ENCODE results near the gene EPHB2.

Gene EPHB2

DNA sequence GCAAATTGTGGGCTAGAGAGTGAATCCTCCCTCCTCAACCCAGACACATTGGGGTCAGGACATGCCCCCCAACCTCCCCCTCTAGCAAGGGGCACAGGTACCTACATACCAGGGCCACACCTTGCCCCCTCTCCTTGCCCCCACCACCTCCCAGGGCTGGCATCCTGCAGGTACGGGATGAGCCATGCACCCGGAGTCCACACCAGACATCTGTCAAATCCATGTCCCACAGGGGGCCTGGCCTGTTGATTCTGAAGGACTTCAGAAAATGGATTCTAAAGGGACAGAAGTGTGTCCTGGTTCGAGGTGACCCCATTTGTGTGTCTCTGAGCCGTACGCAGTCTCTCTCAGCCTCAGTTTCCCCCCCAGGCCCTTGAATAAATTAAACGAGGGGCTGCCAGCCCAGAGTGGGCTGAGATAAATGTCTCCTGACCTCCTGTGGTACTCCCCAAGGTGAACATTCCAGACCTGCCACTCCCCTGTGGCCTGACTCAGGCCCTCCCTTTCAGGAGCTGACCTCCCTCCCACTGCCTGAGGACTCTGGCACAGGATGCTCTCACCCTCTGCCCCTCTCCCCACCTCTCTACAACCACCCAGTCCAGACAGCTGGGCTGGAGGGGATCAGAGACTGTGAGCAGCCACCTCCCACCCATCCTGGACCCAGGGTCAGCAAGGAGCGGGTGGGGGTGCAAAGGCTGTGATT lies 94.5 kb downstream of the EPHB2 start:
- no peak for DNase-seq

DNA sequence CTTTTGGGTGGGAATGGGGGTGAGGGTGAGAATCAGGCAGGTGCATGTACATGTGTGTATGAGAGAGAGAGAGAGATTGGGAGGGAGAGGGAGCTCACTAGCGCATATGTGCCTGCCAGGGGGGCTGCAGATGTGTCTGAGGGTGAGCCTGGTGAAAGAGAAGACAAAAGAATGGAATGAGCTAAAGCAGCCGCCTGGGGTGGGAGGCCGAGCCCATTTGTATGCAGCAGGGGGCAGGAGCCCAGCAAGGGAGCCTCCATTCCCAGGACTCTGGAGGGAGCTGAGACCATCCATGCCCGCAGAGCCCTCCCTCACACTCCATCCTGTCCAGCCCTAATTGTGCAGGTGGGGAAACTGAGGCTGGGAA lies 95.0 kb downstream of the EPHB2 start:
- no peak for DNase-seq

DNA sequence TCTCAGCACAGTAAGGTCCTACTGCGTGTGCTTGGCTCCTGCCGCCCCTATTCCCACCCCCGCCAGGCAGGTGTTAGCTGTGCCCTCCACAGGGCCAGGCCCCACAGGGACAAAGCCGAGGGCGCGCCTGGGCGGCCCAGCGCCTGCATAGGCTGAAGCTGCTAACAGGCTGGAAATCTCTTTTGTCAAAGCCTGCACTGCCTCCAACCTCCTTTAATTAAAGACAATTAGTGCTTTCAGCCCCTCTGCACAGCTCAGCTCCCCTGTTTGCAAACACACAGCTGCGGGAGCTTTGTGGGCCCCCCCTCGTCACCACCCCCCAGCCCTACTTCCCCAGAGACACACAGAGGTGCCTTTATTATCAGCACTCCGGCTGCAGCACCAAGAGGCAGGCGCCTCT lies 95.9 kb downstream of the EPHB2 start:
- no peak for DNase-seq

DNA sequence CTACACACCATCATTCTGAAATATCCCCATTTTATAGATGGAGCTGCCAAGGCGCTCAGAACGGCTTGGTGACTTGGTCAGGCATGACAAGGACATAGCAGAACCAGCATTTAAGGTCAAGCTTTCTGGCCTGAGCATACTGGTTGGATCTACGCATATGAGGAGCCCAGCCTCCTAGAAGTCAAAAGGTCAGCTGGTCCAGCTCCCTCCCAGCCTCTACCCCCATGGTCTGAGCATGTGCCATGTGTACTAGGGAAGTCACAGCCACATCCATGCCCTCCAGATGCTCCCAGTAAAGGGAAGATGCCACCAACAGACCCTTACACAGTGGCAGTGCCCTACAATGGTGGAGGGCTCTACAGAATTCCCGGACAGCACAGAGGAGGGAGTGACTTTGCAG lies 96.7 kb downstream of the EPHB2 start:
- DNase-seq: no peak

DNA sequence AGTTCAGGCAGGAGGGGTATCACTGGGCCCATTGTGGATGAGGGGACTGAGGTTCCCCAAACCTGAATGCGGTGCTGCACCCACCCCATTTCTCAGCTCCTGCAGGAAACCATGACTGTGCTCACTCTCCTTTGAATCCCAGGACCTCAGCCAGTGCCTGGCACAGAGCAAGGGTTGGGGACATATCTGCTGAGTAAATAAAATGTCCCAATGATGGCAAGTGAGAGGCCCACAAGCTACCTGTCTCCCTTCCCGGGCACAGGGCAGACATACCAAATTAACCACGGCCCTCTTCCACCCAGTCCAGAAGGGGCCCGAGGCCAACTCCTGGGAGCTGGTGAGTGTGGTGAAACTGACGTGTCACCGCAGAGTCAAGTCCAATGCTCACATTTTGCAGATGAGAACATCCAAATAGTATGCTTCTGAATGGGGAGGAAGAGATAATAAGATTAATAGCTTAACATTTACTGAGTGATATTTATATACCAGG lies 97.6 kb downstream of the EPHB2 start:
- DNase-seq: no peak

DNA sequence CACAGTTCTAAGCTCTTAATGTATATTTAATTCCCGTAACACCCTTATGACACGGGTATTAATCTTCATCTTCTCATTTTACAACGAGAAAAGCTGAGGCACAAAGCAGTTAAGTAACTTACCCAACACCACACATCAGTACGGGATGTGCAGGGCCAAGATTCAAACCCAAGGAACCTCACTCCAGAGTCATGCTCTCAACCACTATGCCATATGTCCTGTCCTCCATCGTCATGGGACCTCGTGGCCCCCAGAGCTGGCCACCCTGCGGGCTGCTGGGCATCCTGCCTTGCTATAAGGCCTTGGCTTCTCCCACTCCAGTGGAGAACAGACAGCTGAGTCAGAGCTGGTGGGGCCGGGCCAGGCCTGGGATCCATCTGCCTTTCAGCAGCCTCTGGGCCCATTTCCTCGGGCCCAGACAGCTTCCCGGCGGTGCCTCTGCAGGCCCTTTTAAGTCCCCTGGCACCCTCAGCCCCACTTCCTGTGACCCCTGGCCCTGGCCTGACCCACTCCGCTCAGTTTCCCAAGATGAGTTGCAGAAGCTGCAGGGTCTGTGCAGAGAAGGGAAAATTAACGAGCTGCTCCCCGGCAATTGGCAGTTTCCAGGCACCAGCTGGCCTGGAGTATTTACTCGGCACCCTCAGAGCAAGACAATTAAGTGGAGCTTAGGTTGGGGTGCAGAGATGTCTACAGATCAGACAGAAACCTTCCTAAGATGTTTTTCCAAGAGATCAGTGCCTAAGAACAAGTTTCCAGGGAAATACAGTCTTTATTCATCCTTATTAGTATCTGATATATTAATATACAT lies 98.2 kb downstream of the EPHB2 start:
- DNase-seq: no peak

DNA sequence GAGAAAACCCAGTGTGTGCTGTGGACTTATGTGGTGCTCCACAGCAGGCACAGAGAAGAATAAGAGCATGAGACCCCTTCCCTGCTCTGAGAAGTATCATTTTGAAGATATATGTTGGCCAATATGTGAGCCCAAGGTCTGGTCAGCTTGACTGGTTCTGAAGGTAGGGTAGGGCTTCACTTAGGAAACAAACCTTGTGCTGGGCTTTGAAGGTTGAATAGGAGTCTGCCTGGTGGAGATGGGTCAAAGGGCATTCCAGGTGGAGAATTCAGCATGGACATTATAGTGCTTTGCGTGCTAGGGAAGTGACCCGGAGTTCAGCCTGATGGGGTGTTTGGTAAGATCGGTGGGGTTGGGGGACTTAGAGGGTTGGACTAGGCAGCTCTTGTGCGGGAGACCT lies 99.1 kb downstream of the EPHB2 start:
- no peak for DNase-seq

DNA sequence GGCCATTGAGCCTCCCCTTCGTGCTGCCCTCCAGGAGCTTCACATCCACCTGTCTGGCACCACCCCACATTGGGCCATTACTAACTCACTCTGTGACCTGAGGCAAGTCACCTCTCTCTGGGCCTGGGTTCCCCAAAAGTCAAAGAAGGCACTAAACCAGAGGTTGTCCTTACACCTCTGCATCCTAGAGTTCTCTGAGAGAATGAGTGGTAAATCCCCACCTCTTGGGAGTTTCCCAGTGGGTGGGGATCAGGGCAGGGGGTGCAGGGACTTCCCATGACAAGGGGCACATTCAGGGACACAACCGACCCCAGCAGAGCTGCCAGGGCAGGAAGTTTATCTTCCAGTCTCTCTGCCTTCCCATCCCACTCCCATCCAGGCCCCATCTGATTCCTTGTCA lies 99.7 kb downstream of the EPHB2 start:
- no peak for DNase-seq

DNA sequence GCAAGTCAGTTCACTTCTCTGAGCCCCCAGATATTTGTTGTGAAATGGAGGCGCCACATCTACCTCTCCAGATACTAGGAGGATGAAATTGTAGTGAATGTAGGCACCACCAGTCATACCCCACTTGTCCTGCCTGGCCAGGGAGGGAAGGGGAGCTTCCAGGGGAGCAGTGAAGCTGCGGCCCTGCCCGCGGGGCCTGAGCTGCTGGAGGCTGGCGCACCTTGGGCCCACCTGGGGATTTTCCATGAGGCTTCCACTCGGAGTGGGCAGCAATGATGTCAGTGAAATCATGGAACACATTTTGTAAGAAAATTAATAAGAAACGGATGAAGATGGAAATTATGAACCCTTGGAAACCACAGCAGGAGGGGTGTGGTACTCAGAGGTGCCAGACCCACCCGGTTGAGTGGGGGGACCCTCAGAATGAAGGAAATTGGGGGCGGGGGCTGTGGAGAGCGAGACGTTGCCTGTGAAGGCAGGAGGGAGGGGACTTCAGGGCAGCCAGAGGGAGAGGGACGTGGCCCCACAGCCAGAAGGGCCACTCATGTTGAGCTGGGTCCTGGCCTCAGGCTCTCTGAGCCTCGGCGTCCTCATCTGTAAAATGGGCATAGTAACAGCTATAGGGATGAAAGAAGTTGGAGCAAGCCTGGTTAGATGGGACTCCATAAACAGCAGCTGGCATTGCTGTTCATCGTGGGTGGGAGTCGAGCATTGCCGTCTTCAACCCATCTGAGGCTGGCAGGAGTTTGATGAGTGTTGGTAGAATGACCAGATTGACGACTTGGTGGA lies 101.6 kb downstream of the EPHB2 start:
- no peak for DNase-seq

DNA sequence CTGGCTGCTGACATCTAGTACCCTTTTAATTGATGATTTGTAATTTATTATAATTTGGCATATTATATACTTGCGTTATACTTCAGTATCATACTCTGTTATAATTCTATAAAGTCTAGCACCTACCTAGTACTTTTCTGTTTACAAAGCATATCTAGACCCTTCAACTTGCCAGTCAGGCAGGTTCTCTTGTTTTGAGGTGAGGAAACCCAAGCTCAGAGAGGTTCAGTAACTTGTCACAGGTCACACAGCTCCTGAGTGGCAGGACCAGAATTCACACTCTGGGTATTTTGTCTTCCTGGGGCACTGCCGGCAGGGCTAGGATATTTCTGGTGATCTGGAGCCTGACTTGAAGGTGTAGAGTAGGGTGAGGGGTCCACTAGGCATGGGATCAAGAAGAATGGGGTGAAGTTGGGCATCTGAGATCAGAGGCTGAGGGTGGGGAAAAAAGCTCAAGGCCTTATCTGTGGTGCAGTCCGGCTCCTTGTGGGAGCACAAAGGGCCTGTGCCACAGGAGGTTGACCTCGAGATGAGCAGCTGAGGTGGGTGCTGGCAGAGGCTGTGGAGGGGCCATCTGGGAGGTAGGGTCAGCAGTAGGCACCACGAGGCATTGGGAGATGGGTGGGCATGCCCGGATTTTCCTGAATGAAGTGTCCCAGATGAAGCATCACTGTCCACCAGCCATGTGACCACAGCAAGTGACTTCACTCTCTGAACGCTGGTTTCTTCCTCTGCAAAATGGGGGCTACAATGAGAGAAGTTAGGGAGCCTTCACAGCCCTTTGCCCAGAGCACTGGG lies 102.6 kb downstream of the EPHB2 start:
- no peak for DNase-seq

DNA sequence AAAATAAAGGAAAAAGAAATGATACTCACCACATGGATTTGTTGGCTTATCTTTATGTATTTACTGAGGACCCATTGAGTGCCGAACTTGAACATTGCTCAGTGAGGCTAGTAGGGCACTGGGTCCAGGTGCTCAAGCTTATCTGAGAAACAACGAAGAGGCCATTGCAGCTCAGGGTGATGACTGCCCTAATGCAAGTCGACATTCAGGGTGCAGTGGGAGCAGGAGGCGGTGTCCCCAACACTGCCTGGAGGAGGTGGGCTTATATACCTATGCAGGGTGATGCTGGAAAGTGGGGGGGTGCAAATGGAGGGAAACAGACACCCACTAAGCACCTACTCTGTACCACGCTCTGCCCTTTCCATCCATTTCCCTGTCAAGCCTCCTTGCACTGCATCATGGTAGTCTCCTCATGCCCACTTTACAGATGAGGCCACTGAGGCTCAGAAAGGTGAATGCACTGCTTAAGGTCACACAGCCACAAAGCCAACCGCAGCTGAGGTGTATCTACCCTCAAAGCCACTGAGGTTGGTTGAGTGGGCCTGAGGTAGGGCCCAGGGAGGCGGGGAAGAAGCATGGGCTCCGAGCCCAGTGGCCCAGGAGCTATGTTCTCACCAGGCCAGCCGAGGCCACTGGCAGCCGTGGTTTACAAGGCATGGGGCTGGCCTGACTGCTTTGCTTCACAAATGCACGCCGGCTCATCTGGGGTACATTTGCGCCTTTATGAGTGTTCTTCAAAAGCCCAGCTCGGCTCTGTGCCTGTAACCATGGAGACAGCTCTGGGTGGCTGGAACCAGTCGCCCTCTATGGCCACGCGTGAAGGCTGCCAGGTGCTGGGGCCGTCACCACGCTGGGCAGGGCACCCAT lies 103.8 kb downstream of the EPHB2 start:
- DNase-seq: no peak

DNA sequence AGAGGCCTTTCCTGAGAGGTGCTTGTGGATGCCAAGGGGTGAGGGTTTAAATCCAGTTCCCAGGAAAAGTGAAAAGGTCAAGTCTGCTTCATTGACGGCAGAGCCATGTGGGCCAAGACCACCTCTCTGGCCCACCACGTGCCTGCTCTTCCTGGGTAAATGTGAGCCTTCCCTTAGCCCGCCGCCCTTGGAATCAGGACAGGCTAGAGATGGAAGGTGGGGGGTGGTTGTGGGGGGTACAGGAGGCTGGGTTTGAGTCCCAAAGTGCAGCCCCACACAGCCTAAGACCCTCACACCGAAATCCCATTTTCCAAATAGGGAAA lies 104.4 kb downstream of the EPHB2 start:
- DNase-seq: no peak

DNA sequence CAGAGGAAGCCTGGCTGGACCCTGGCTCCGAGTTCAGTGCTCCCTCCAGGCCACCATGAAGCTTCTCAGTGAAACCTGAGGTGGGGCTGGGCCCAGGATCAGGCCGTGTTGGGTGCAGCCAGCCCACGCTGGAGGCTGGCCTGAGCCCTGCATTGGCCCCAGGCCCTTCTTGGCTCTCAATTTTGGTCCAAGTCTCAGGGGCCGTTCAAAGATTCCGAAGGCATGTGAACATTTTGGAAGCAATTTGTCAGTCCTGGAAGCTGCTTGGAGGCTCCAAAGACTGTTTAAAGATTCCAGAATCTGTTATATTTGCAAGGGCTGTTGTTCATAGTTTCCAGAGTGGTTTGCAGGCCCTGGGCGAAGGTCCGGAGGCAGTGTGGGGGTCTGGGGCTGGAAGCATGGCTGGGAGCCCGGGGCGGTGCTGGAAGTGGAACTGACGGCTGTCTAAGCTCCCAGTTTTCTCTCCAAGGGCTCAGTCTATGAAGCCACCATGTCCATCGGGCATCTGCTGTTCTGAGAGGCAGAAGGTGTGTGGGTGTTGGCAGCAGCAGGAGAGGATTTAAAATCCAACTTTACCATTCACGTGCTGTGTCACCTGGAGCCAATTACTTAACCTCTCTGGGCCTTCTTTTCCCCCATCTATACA lies 104.9 kb downstream of the EPHB2 start:
- DNase-seq: no peak

DNA sequence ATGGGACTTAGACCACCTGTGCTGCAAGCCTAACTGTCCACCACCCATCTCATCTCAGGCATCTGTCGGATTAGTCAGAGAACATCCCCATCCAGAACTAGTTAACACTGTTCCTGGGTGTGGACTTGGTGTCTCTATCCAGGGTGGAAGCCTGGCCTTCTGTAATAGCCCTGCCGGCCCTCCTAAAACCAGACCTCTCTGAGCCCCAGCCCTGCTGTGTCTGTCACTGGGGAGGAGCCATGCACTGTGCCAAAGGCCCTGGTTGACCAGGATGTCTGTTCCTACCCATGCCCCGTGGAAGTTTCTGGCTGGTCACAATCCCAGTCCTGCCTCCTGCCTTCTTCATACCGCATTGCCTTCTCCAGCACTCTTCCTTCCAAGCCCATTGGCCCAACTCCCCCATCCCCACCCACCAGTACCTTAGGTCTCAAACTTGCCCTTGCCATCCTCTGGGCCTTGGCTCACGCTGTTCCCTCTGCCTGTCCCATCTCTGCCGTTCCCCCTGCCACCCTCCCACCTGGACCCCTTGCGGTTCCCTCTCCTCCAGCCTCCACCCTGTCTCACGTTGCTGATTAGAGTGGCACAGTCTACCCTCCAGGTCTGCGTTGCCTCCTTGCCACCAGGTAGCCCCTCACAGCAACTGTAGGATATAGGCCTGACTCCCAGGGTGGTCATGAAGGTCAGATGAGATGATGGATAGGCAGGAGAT lies 105.6 kb downstream of the EPHB2 start:
- DNase-seq: no peak

DNA sequence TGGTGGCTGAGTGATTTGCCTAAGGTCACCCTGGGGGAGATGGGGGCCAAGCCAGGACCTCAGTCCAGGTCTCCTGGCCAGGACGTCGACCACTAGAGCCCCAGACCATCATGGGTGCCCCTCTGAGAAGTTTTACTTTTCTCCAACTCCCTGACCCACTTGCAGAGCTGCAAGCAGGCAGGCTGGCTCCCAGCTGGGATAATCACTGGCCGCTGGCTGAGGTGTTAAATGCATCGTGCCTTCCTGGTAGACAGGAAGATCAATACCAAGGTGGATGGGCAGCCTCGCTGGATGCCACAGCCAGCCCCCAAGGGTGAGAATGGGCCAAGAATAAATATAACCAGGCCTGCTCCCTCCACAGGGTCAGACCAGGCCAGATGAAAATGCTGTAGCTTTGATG lies 106.2 kb downstream of the EPHB2 start:
- no peak for DNase-seq

DNA sequence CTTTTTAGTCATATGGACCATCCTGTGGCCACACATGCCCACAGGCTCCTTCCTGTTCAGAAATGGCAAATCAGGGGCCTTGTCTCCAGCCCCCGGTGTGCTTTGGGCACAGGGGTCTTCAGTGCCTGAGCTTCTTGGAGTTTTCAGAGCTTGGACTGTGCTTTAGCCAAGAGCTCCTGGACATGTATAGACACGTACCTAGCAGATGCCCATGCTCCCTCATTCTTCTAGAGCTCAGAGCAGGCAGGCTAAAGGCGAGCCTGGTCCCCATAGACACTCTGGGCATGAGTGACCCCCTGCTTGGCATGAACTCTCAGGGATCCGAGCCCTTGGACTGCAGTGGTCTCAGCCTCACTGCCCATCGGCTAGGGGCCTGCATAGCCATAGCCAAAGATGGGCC lies 106.8 kb downstream of the EPHB2 start:
- DNase-seq: no peak

DNA sequence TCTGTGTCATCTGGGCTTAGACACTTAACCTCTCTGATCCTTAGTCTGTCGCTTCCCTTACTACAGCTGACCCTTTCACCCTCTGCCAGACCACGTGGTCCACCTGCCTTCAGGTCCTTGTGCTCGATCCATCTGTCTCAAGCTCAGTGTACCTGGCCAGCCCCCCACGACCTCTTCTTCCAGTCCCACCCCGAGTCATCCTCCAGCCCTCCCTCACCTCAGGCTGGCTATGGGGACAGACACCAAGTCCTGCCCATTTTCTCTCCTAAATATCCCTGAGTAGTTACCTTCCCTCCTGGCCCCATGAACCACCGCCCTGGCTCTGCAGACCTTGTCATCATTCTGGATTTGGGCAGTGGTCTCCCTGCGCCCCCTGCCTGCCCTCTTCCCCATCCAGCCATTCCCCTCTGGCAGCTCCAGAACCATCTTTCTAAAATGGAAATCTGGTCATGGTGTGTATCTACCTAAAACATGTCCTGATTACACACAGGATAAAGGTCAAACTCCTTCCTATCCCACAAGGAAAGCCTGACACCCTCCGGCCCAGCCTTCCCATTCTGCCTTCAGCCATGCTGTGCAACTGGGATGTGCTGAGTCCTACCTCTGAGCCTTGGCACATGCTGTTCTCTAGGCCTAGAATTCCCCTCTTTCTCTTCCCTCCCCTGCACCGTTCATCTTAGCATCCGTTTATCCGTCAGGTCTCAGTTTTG lies 107.6 kb downstream of the EPHB2 start:
- no peak for DNase-seq

DNA sequence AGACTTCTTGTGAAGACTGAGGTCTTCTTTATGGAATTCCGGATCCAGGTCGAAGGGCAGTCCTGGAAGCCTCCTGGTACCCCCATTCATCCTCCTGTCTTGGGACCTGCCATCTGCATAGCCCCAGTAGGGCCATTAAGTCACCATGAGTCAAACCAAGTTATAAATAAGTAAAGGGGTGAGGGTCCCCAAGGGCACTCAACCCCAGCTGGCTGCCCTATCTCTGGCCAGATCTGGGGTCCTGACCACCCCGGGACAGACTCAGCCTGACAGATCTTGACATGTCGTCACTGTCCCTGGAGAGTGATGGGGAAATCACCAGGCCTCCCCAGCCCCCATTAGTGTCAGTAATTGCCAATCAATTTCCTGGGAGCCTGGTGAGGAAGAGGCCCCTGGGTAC lies 108.7 kb downstream of the EPHB2 start:
- no peak for DNase-seq

DNA sequence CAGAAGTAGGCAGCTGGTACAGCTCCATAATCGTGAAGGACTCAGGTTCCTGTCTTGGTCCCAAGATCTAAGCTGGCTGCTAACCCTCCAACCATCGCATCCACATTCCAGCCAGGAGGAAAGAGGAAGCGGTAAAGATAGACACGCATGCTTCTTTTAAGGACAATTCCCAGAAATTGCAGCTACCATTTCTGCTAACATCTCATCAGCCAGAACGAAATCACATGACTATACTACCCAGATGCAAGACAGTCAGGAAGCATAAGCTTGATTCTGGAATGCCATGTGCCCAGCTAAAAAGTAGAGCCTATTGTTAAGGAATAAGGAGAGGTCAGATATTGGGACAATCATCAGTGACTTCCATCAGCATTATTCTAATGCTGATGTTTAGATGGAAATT lies 110.4 kb downstream of the EPHB2 start:
- DNase-seq: no peak

DNA sequence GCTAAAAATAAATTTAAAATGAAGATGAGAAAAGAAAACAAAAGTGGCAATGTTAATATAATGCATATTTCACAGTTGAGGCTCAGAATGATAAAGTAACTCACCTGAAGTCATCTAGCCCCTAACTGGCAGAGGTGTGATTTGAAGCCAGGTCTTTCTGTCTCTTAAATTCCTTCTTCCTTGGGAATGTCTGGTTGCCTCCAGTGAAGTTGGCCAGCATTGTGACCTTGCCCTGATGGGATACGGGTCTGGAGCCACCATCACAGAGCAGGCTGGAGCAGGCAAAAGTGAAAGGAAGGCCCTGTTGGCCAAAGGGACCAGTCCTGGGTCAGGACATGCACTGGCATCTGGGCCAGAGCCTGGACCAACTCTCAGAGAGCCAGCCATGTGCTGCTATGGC lies 111.7 kb downstream of the EPHB2 start:
- DNase-seq: no peak
